OCI-LY1 (cell line): Measurements from ENCODE around the gene NUP210.

Experiments used
- CTCF ChIP-seq: fragments of 200-600 bp; sonication (generic), shearing (Covaris generic); IDR thresholded peaks from 2 replicates; pipeline ENCODE4 v1.5.1; 2017; ENCODE audit warnings: mild to moderate bottlenecking, antibody characterized with exemption, low read length, moderate library complexity, mixed read lengths
- EZH2 ChIP-seq: fragments of 200-600 bp; sonication (generic), shearing (Covaris generic); IDR thresholded peaks from 2 replicates; pipeline ENCODE4 v1.8.0; 2017; ENCODE audit warnings: borderline replicate concordance, mixed run types, mild to moderate bottlenecking, antibody characterized with exemption, low read length, moderate library complexity, mixed read lengths

- TF ChIP-seq EZH2 (no peak), CTCF (no peak)
Observed at GRCh38 chr3:13462822-13463221, 42.7 kb upstream of the NUP210 start.
